Myocyte (in vitro differentiated cells): Measurements from ENCODE around the gene TANGO6. TPM values are rescaled to one million over a fixed set of nuclear protein-coding genes. Genes with fewer than 3 reads are reported as not detected.

ENCODE experiments used
- DNase-seq: peaks from one replicate; pipeline ENCODE4 v3.0.0-alpha.2; 2012; ENCODE audit warnings: low read depth
- total RNA-seq: library from RNA; depleted of rRNA; stranded (reverse); fragments of >200 nt; gene quantifications from 2 replicates; pipeline ENCODE4 v1.2.3, GENCODE V29; 2014

Gene TANGO6
- total RNA-seq, 1 donor from 2014 or later: 11.4 TPM

GRCh38 chr16:68999114-68999513 is 155.8 kb downstream of the TANGO6 start:
- no peak for DNase-seq

DNA sequence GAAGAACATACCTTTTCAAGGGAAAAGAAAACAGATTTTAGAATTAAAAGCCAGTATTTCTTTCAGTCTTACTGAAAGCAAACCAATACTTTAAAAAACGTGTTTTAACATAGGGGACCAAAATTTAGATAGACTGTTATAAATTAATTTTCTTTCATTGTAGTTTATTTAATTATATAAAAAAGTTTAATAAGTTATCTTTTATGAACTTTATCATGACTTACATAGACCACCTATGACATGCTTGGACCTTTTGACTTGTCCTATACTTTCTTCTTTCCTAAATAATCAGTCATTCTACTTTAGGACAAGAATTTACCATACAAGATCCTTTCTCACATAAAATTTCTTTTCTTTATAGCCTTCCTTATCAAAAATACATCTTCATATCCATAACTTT is 160.2 kb downstream of the TANGO6 start:
- DNase-seq: no peak

DNA sequence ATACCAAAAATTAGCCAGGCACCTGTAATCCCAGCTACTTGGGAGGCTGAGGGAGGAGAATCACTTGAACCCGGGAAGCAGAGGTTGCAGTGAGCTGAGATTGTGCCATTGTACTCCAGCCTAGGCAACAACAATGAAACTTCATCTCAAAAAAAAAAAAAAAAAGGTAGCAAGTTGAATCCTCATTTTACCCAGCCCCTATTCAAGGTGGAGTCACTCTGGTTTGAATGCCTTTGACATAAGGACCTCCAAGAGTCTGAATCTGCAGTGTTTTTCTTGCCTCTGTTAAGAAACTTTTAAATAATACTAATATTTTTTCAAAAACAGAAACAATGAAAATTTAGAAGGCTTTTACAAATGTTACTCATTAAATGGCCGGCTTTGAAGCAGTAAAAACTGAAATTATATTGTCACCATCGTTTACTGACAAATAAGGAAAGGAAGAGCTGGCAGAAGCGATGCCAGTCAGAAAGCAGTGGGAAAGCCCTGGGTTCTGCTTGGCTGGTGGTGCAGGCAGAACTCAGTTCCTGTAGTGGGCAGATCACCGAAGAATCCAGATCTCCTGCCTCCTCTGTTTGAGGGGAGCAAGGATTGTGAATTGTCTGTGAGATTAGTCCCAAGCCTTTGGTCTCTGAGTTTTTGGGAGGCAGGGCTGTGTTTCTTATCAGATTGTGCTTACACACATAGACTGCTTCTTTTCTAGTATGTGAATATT is 162.5 kb downstream of the TANGO6 start:
- DNase-seq: no peak

DNA sequence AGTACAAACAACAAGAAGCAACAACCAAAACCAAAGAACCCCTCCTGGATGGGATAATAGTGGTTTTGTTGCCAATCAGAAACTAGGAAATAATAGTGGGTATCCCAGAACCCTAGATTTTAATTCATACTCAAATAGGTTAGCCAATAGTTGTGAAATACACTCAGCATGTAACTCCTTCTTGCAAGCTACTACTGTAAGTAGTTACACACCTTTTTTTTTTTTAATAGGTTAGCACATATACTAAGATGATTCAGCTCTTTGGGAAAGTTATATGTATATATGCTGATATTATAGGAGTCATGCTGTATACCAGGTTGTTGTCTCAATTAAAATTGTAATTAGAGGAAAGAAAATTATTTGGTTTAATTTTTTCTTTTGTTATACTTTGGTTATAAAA is 169.6 kb downstream of the TANGO6 start:
- DNase-seq: no peak

DNA sequence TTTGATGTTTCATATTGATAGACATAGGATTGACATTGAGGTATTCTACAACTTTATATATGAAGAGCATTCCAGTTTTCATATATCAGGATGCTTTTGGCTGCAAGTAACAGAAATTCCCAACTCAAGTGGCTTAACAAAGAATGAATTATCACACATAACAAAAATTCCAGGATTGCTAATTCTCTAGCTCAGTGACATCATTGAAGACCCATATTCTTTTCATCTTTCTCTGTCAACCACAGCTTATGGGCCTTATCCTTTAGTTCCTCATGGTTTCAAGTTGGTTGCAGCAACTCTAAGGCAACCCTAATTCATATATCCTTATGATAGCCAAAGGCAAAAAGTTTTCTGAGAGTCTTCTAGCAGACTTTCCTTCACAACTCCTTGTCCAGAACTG is 170.7 kb downstream of the TANGO6 start:
- no peak for DNase-seq

DNA sequence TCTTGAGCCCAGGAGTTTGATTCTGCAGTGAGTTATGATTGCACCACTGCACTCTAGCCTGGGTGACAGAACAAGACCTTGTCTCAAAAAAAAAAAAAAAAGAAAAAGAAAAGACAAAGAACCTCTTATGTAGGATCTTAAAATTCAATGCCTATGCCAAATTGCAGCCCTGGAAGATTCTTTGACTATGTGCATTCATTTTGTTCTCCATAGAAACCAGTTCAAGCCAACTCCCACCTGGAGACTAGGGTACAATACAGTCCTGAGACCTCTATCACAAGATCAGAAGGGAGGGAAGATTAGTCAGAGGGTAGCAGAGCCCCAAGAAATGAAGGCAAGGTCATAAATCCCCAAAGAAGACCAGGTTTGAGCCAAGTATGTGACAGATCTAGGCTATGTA is 171.5 kb downstream of the TANGO6 start:
- no peak for DNase-seq

DNA sequence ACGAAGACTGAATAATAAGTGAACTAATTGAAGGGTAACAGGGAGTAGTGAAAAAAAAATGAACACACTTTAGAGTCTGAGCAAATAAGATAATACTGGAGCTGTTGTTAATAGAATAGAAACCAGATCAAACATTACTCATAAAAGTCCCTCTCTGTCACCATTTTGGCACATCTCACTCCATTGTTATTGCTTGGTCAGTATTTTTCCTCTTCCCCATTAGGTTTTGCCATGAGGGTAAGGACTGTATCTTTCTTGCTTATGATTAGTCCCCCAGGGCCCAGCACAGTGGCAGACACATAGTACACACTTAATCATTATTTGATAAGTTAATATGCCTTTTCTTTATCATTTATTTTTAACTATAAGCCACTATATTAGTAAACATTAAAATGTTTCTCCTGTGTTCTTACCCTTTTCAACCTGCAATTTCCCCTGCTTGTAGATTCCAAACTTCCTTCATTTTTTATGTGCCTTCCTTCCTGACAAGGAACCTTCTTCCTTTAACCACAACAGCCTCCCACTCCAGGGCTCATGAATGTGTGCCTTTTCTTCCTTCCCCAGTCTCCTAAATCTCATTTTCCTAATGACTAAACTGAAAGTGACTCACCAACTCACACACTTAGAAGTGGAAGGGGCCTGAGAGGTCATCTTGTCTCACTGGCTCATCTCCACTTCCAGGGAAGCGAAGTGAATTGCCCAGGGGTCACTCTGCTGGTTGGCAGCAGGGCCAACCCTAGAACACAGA is 173.9 kb downstream of the TANGO6 start:
- DNase-seq: peak; percentile 54

- no peak for DNase-seq
Observed at GRCh38 chr16:69019811-69020210, 176.5 kb downstream of the TANGO6 start.

DNA sequence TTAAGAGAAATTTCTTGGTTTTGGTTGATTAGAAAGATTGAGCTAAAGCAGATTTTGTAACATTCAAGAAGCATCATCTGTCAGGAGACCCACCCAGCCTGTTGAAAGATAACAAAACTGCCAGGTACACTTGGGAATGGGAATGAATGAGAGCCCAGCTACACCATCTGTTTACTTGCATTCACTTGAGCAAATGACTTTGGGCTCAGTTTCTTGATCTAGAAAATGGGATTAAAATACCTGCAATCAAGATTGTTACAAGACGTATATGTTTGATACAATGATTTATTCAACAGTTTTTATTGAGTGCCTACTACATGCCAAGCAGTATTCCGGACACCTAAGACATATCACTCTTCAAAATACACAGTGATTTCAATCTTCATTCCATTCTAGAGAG is 185.8 kb downstream of the TANGO6 start:
- no peak for DNase-seq

DNA sequence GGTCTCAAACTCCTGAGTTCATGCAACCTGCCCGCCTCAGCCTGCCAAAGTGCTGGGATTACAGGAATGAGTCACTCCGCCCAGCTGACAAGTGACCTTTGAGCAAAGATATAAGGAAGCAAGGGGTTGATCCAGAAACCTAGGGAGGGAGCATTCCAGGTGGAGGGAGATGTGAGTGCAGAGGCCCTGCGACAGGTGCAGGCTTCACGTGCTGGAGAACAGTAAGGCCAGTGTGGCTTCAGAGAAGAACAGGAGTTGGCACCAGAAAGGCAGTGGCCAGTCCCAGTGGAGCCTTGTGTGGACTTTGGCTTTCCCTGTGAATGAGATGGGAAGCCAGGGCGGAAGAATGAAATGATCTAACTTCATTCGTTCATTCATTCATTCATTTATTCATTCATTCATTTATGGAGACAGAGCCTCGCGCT is 188.6 kb downstream of the TANGO6 start:
- peak; percentile 31 for DNase-seq

DNA sequence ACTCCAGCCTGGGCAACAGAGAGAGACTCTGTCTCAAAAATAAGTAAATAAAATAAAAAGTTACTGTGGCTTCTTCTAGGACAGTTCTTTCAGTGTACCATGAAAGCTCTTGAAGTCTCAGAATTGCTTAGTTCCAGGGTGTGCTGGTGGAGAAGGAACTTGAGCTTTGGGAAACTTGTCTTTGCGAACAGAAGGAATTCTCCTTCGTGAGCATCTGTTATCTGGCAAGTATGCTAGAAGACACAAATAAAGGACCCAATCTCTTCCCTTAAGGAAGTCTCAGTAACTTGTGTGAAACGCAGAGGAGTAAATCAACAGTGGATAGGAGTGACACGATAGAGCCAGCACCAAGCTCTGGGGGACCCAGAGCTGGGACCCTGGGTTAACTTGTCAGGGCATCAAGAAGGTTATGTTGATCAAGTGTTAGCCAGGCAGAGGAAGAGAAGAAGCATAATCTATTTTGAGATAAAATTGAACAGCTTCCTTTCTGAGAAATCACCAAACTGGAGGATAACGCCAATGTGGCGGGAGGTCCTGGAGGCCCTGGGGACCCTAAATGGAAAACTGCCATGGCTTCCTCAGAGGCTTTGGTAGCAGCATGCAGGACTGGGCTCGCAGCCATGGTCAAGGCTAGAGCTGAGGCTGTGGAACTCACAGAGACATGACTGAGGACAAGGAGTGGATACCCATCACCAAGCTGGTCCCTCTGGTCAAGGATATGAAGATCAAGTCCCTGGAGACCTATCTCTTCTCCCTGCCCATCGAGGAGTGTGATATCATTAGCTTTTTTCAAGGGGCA is 190.0 kb downstream of the TANGO6 start:
- DNase-seq: no peak

DNA sequence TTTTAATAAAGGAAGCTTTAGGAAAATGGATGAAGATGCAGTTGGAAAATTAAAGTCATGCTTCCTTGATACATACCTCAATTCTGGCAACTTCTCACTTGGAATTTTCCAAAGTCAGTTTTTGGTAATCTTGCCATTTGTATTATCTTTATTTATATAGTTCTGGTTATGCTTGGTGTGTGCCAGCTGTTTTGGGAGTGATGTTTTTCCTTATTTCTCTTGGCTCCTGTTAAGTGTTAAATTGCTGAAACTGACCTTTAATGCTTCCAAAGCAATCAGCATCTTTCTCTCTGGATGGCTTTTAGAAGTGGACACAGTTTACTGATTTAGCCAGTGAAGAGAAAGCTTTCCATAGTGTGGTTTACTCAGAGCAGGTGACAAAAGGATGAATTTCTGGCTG is 192.0 kb downstream of the TANGO6 start:
- DNase-seq: no peak

GRCh38 chr16:69036399-69037091 is 193.2 kb downstream of the TANGO6 start:
- no peak for DNase-seq

DNA sequence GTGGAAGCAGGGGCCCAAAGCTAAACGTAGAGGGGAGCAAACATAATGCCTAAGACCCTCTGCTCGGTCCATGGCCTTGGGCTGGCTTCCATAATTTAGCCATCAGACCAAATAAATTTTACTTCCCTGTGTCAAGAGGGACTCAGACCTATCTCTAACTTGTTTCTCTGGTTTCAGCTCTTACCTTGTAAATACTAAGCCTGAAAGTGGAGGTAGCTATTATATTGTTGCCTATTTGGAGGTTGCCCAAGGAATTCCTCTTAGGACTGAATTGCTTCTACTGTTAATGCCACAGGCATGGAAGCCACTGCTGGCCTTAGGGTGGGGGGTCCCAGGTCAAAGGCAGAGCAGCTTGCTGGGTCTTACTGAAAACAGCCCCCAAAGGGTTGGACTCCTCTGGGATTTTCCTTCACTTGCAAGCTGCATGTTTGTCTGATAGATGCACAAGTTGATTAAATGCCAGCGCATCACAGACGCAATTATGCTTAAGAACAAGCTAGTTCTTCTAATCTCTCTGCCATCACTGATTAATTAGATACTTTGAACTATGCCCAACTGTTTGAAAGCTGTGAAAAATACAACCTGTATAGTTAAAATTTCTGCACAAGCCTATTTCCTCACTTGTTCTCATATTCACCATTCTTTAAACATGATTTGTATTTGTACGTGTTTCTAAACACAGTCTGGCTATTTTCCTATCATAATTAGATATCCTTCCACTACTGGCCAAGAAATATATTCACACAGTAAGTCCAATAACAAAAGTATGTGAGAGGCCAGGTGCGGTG is 194.2 kb downstream of the TANGO6 start:
- DNase-seq: no peak

DNA sequence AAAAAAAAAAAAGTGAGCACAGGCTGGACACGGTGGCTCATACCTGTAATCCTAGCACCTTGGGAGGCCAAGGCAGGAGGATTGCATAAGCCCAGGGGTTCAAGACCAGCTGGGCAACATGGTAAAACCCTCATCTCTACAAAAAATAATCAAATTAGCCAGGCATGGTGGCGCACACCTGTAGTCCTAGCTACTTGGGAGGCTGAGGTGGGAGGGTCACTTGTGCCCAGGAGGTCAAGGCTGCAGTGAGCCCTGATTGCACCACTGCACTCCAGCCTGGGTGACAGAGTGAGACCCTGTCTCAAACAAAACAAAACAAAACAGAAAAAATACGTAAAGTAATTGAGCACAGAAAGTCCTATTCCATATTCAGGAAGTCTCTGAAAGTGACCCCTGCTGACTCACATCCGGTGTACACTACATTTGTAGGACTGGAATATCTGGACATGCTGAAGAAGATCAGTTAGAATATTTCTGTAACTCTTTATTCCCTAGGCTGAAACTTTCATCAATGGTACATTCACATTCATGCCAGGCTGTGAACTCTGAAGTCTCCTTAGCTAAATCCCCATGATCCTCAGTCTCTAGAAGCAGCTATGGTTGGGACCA is 196.1 kb downstream of the TANGO6 start:
- no peak for DNase-seq

DNA sequence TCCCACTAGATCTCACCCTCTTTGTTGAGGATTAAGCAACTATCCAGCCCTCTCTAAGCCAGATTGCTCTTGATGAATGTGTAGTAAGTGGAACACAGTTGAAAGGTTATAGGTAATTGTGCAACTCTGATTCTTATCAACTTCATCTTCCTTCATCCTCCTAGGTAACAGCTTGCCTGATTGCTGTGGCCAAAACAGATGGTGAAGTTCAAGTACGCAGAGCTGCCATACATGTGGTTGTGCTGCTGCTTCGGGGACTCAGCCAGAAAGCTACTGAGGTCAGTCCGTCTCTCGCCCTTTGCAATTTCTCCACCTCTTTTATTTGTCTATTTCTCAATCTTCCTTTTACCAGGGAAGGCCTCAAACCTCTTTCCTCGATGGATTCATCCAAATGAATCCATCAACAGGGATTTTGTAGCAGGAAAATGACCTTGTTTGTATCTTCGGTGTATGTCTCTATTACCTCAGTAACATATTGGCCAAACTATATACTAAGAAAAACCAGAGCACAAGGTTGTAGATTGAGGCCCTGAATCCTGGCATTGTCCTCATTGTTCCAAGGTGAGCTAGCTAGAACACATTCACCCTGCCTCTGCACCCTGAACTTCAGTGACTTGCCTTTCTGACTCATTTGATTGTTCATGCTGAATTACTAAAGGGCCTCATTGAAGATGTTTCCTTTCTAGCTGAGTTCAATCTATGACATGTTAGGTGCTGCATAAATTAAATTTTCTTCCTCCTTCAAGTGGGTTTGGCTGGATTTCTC is 197.0 kb downstream of the TANGO6 start:
- no peak for DNase-seq

GRCh38 chr16:69048328-69049120 is 205.2 kb downstream of the TANGO6 start:
- no peak for DNase-seq

GRCh38 chr16:69049146-69049545 is 205.8 kb downstream of the TANGO6 start:
- DNase-seq: no peak
